NCI-H460 (cell line): Measurements from ENCODE around the gene SORBS1. TPM values are rescaled to one million over a fixed set of nuclear protein-coding genes. Genes with fewer than 3 reads are reported as not detected.

Experiments used
- DNase-seq: peaks from one replicate; pipeline ENCODE4 v3.0.0-alpha.2; 2016; ENCODE audit warnings: low read depth; ENCODE audit errors: extremely low read depth
- total RNA-seq: library from RNA; depleted of rRNA; stranded (reverse); fragments of >200 nt; shearing (Covaris generic); gene quantifications from 2 replicates; pipeline ENCODE4 v1.2.3, GENCODE V29; 2014

SORBS1 gene
- total RNA-seq, 1 experiment from 2014 or later, result 0.27 TPM

DNA sequence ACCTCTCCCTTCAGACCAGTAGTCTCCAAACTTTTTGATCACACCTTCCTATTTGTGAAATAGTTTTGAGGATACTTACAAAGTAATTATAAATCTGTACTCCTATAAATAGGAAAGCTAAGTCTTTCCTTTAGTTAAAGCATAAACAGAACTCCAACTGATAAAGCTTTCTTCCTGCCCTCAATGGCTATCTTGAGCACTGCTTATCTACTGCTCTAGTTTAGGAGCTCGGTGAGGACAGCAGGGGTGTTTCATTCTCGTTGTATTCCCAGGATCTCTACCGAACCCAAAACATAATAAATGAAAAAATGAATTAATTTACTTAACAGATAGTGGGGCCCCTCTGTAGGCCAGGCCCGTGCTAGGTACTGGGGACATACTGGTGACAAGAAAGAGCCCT lies 17.7 kb downstream of the SORBS1 start:
- no peak for DNase-seq

DNA sequence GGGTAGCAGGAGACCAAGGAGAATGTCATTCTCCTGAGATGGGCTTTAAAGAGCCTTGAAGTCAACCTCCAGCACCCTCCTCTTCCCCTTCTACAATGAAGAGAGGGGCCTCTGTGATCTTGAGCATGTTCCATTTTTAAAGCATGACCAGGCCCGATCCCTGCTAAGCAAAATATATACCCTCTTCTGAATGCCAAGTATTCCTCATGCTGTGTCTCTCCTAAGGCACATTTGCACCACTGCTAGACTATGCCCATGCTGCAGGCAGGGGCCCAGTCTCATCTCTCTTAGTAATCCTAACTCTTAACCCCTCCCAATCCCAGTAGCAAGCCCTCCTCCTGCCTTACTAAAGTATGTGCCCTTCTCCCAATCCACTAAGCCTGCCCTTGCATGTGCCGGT lies 18.4 kb downstream of the SORBS1 start:
- no peak for DNase-seq

GRCh38 chr10:95542330-95542729 lies 18.8 kb downstream of the SORBS1 start:
- no peak for DNase-seq

DNA sequence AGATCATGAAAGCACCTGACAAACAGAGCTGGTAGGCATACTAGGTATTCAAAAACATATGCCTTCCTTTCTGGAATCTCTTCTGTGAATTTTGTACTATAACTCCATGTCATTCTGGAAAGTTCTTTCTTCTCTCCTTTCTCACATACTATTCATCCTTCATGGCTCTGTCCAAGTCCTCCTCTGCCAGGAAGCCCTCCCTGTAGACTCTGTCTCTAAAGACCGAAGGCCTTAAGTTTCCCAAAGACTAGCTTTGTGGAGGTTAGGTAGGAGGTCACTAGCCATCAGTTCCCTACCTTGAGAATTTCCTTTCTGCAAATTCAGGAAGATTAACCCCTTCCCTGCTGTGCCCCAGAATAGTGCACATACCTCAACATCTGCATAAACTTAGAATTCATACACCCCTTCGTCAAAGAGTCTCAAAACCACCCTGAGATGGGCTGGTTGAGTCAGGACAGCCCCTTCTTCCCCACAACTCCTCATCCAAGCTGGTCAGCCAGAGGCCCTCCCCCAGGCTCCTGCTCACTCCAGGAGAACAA lies 20.6 kb downstream of the SORBS1 start:
- DNase-seq, result no peak

DNA sequence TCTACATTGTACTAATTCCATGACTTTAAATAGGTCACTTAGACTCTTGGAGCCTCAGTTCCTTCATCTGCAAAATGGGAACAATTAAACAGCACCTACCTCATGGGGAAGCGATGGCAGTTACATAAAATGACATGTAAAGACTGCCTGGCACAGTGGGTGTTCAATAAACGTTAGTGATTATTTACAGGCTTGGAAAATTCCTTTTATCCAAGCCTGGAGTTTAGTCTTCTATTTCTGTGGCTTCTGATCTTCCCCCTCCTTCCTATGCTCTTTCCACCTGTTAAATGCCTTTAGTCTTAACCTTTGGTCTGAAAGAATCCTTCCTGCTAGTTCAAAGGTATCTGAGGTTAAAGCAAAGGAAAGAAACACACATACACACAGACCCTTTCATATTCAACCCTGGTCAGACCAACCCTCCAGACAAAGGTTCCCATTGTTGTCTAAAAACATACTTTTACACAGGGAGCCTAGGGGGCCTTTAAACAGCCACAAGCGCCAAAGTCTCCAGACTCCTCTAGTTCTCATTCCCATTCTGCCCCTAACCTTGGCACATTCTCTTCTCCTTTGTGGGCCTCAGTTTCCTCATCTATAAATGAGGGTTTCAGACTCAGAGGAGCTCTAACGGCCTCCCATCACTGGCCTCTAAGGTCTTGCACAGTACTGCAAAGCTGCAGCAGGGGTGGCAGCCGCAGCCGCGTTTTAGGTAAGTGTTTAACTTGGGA lies 21.4 kb downstream of the SORBS1 start:
- DNase-seq, result no peak

DNA sequence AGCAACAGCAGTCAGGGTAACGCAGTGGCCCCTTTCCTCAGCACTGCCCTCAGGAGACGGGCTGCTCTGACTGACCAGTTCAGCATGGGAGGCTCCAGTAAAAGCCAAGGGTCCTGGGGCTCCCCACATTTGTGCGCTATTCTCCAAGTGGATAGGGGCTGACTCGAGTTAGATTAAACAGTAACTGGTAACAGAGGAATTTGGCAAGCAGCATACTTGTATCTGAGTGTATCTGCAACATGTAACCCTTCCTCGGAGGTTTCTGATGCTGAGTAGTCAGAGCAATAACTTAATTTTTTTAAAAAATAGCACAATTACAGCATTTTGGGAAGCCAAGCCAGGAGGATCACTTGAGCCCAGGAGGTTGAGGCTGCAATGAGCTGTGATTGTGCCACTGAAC lies 22.8 kb downstream of the SORBS1 start:
- DNase-seq, result no peak

DNA sequence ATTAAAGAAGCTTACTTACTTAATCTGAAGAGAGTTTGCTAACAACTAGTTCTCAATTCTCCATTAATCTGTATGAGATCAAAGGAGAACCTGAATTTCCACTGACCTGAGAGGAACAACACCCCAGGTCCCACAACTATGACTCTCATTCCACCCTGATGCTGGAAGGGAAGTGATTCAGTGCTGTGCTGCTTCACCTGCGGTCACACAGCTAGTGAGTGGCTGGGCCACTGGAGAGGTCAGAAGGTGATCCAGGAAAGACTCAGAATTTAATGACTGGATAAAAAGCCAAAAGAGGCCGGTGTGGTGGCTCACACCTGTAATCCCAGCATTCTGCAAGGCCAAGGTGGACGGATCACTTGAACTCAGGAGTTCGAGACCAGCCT lies 23.6 kb downstream of the SORBS1 start:
- DNase-seq, result no peak

GRCh38 chr10:95536894-95537541 lies 24.2 kb downstream of the SORBS1 start:
- no peak for DNase-seq

- no peak for DNase-seq
Measured at GRCh38 chr10:95536017-95536416, 25.2 kb downstream of the SORBS1 start.

DNA sequence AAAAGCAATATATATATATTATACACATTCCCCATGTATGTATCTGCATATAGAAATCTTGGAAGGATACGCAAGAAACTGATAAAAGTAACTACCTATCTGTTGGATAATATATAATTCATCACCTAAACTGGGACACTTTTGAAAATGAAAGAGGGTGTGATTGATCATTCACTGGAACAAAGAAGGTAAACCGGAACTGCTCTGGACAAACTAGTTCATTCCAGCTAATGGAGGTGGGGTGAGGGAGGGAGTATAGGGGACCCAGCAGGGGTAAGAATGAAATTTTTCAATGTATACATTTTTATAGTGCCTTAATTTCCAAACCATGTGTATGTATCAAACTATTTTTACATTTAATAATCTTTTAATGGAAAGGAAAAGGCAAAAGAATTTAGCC lies 25.6 kb downstream of the SORBS1 start:
- no peak for DNase-seq

DNA sequence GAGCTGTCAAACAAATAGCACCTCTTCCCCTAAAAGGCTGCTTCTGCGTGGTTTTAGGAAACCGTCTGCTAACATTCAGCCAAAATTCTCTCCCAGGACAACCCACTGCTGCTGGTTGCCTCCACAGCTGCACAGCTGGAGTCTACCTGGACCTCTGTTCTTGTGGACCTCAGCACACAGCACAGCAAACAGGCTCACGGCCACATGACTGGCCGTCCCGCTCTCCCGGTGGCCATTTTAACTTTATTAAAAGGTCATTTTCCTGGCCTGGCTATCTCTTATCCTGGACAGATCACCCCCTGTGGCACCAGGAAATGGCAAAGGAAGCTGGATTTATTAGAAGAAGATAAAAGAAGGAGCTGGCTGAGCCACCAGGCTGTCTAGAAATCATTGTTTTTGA lies 27.6 kb downstream of the SORBS1 start:
- no peak for DNase-seq

DNA sequence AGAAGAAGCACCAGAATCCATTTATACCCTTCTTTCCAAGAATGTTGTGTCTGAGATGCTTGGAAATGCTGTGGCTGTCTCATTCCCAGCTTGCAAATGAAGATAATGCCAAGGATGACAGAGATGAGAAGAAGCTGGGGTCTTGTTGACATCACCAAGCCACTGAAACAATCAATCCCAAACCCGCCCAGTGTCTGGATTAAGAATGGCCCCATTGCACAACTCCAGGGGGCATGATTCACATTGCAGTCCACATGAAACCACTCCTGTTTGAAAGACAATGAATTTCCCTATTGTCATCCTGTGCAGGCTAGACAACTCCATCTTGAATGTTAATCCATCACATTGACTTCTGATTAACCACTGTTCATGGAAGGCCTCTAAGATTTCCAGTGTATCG lies 28.6 kb downstream of the SORBS1 start:
- DNase-seq, result no peak

- no peak for DNase-seq
Measured at GRCh38 chr10:95531994-95532399, 29.2 kb downstream of the SORBS1 start.

DNA sequence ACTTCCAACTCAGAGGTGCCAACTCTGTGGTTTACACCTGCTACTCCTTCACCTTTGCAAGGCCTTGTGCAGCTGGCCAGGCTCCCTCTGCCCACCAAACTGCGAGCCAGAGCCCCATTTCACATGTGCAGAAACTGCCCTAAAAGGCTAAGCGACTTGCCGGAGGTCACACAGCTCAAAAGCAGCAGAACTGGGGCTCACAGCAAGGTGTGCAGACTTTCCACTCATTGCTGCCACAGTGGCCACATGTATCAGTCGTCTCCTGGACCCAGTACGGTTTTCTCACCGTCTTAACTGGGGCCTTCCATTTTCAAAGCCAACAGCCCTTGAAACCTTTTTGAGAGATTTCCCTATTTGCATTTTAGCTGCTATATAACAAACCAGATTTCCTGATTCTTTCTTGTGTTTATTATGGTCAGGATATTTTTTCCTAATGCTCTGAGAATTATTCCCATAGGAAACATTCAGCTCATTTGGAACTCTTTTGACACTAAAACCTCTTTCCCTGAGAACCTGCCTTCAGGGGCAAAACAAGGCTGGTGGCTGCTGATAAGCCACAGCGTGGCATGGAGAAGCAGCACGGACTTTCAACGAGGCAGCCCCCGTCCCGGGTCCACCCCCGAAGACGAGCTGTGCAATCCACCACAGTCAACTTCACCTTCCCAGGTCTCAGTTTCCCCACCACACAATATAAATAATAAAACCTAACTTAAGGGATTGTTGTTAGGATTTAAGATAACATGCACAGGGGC lies 29.9 kb downstream of the SORBS1 start:
- no peak for DNase-seq

DNA sequence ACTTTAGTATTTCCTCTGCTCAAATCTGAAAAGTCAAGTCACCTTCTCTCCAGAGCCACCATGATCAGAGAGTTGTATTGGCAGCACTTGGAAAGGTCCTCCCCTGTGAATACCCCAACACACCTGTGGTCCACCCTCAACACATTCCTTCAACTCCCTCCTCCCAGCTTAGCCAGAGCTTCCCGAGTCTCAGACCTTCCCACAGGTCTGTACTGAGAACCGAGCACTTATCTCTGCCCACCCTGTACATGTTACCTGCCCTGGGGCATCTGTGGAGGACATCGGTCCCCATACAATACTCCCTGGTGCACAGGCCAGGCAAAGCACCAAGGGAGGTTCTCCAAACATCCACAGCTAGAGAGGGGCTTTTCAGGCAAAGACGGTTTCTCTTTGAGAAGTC lies 30.6 kb downstream of the SORBS1 start:
- no peak for DNase-seq

DNA sequence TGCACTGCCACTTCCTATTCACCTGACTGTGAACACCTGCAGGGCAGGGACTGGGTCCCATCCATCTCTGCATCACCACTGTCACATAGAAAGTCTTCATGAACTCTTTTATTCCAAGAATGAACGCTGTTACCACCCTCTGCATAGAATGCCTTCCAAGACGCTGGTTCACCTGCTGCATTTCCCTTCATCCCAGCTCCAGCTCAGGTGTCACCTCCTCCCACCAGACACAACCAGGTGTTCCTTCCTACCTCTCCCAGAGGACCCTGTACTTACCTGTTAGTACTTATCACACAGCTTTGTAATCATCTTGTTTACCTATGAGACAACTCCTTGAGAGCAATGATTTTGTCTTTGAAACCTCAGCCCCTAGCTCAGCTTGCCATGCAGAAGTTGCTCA lies 31.1 kb downstream of the SORBS1 start:
- DNase-seq, result no peak

- DNase-seq, result no peak
Measured at GRCh38 chr10:95526044-95526443, 35.1 kb downstream of the SORBS1 start.

GRCh38 chr10:95525033-95525418 lies 36.1 kb downstream of the SORBS1 start:
- DNase-seq, result no peak

DNA sequence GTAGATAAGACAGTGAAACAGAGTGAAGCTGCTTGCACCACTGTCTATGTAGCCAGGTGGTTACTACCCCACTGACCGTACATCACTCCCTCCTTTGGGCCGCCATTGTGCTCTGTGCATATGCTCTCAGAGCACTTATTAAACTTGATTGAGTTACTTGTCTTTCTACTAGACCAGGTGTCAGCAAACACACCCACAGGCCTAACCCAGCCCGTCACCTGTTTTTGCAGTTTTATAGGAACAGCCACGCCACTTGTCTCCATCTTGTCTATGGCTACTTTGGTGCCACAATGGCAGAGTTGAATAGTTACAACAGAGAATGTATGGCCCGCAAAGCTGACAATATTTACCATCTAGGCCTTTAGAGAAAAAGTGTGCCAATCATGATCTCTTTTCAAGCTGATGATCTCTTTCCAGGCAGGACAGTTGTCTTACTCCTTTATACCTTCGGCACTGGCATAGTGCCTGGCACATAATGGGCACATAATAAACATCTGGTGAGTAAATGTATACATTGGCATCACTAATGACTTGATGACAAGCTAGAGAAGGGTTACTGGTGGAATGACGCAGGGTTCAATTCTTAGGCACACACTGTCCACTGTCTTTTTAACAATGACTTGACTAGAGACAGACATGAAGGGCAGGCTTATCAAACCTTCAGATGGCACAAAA lies 36.7 kb downstream of the SORBS1 start:
- no peak for DNase-seq

DNA sequence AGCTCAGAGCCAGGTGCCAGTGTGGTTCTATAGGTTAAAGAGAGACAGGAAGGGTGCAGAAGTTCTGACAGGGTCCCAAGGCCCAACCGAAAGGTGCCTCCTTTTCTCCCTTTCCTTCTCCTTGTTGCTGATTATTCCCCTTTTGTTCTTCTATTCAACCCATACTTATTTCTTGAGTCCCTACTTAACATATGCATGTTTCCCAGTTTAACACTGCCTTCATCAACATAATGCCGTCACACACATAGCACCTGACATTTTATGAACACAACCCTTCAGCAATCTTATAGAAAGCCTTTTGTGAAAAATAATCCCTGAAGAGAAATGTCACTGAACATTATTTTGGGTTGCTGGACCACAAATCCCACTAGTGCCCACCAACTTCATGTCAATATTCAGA lies 39.1 kb downstream of the SORBS1 start:
- DNase-seq, result no peak

GRCh38 chr10:95520617-95521016 lies 40.6 kb downstream of the SORBS1 start:
- DNase-seq, result no peak
